Endothelial cell of umbilical vein (primary cell): ENCODE data around the gene NDUFA8. TPM values are rescaled to one million over a fixed set of nuclear protein-coding genes. Genes with fewer than 3 reads are reported as not detected.

Experiments used
- BruUV-seq: library from RNA; stranded (reverse); fragments of 400-500 nt; replicated peaks from 2 replicates; lab custom pipeline; 2021; lab: Mats Ljungman, UMichigan
- CTCF ChIA-PET: fragments of 300-600, 350-600 bp; sonication (Branson Sonifier 250); formaldehyde crosslinking; loops from one replicate; lab custom pipeline; 2021; ENCODE audit warnings: antibody characterized with exemption, inconsistent platforms; lab: Charles Lee
- POLR2A ChIA-PET: fragments of 300-600, 350-600 bp; sonication (Branson Sonifier 250); formaldehyde crosslinking; loops from one replicate; lab custom pipeline; 2021; ENCODE audit warnings: antibody characterized with exemption, inconsistent platforms; lab: Charles Lee
- DNase-seq: peaks from one replicate; pipeline ENCODE4 v3.0.0-alpha.2; 2011; ENCODE audit warnings: low read depth, low spot score
- FAIRE-seq: peaks from 2 replicates; lab custom pipeline; 2011; peaks lifted over from hg19 to GRCh38; lab: Jason Lieb, UNC
- H2AFZ ChIP-seq: 2 replicates; pipeline ENCODE4 v1.6.0; 2012; ENCODE audit warnings: low read depth, low read length, control low read depth, inconsistent platforms
- H3K27ac ChIP-seq: 2 replicates; pipeline ENCODE4 v1.5.1; 2011; ENCODE audit warnings: low read depth, mild to moderate bottlenecking, control low read depth, low read length, moderate library complexity; ENCODE audit not compliant: insufficient read depth
- H3K27me3 ChIP-seq, 2 experiments: 2 replicates each; pipeline versions ENCODE4 v1.6.0 to v1.6.1; 2011; ENCODE audit warnings: low read length in 2 of 2, mixed read lengths in 1 of 2; ENCODE audit not compliant: control insufficient read depth in 2 of 2, insufficient read depth in 2 of 2
- H3K36me3 ChIP-seq, 2 experiments: 2 replicates in 1 of 2; 3 replicates in 1 of 2; pipeline ENCODE4 v1.5.1; 2011; ENCODE audit warnings: low read length in 2 of 2, mild to moderate bottlenecking in 1 of 2, moderate library complexity in 1 of 2; ENCODE audit not compliant: control insufficient read depth in 2 of 2, insufficient read depth in 2 of 2; ENCODE audit errors: extremely low read depth in 1 of 2
- H3K4me1 ChIP-seq: 3 replicates; pipeline ENCODE4 v1.5.1; 2011; ENCODE audit warnings: mild to moderate bottlenecking, low read length; ENCODE audit not compliant: control insufficient read depth, insufficient read depth; ENCODE audit errors: extremely low read depth
- H3K4me2 ChIP-seq: 2 replicates; pipeline ENCODE4 v1.6.1; 2011; ENCODE audit warnings: low read length, control low read depth, mixed read lengths; ENCODE audit not compliant: insufficient read depth
- H3K4me3 ChIP-seq, 3 experiments: fragments of 200-600 bp in 1 of 3; sonication (generic), shearing (Covaris generic) in 1 of 3; replicated peaks in 1 of 3; 2 replicates each; pipeline ENCODE4 v1.5.1; 2011 to 2016; ENCODE audit warnings: control low read depth in 3 of 3, low read length in 3 of 3, mild to moderate bottlenecking in 2 of 3, inconsistent platforms in 1 of 3, low read depth in 1 of 3, moderate library complexity in 1 of 3; ENCODE audit not compliant: insufficient read depth in 1 of 3
- H3K79me2 ChIP-seq: 2 replicates; pipeline ENCODE4 v1.6.0; 2012; ENCODE audit warnings: low read length, inconsistent platforms; ENCODE audit not compliant: control insufficient read depth, insufficient read depth
- H3K9ac ChIP-seq: replicated peaks from 2 replicates; pipeline ENCODE3; 2011; ENCODE audit warnings: low read length, control low read depth; ENCODE audit not compliant: insufficient read depth; ENCODE audit errors: extremely low read depth
- H3K9me1 ChIP-seq: replicated peaks from 3 replicates; pipeline ENCODE4 v1.6.0; 2011; ENCODE audit warnings: mild to moderate bottlenecking, low read length; ENCODE audit not compliant: control insufficient read depth, insufficient read depth; ENCODE audit errors: extremely low read depth
- H3K9me3 ChIP-seq: replicated peaks from 2 replicates; pipeline ENCODE4 v1.5.1; 2012; ENCODE audit warnings: low read length, inconsistent platforms; ENCODE audit not compliant: control insufficient read depth, insufficient read depth
- H4K20me1 ChIP-seq: replicated peaks from 2 replicates; pipeline ENCODE3; 2011; ENCODE audit warnings: mild to moderate bottlenecking, low read length; ENCODE audit not compliant: control insufficient read depth, insufficient read depth; ENCODE audit errors: extremely low read depth
- CTCF ChIP-seq, 2 donors: IDR thresholded peaks; 1 replicate in 1 of 2; 2 replicates in 1 of 2; pipeline ENCODE4 v1.5.1; 2011; ENCODE audit warnings: low read length in 2 of 2, mild to moderate bottlenecking in 2 of 2, moderate library complexity in 2 of 2, control low read depth in 1 of 2, inconsistent platforms in 1 of 2, low read depth in 1 of 2; ENCODE audit not compliant: insufficient read depth in 1 of 2; ENCODE audit errors: extremely low read depth in 1 of 2
- EZH2 ChIP-seq: IDR thresholded peaks from 2 replicates; pipeline ENCODE4 v1.6.1; 2012; ENCODE audit warnings: borderline replicate concordance, low read depth, mild to moderate bottlenecking, moderate library complexity, low read length, inconsistent platforms; ENCODE audit not compliant: severe bottlenecking
- FOS ChIP-seq: IDR thresholded peaks from 2 replicates; pipeline ENCODE4 v1.6.1; 2011; ENCODE audit warnings: mild to moderate bottlenecking, low read length, moderate library complexity, borderline replicate concordance; ENCODE audit not compliant: insufficient read depth
- GATA2 ChIP-seq: IDR thresholded peaks from 2 replicates; pipeline ENCODE4 v1.7.0; 2011; ENCODE audit warnings: low read depth, mild to moderate bottlenecking, moderate library complexity, mixed read lengths, low read length; ENCODE audit not compliant: insufficient read length, insufficient read depth
- JUN ChIP-seq: IDR thresholded peaks from 2 replicates; pipeline ENCODE4 v1.6.1; 2011; ENCODE audit warnings: borderline replicate concordance, low read depth; ENCODE audit not compliant: insufficient read length, insufficient read depth
- MYC ChIP-seq: IDR thresholded peaks from one replicate; pipeline ENCODE4 v1.6.1; 2011; ENCODE audit warnings: mild to moderate bottlenecking, low read depth, low read length
- POLR2A ChIP-seq: IDR thresholded peaks from 2 replicates; pipeline ENCODE4 v1.6.1; 2012; ENCODE audit warnings: low read depth, mild to moderate bottlenecking, control low read depth, low read length
- POLR2AphosphoS5 ChIP-seq: IDR thresholded peaks from 2 replicates; pipeline ENCODE4 v1.6.1; 2012; ENCODE audit warnings: low read depth, mild to moderate bottlenecking, control low read depth, low read length, moderate library complexity; ENCODE audit not compliant: insufficient read depth
- dilution Hi-C: fragments of 300-500 bp; cut with MboI; formaldehyde crosslinking; loops from one replicate; pipeline ENCODE4 v1.15.0; 2019; ENCODE audit warnings: low sequenced_read_pairs; ENCODE audit not compliant: extremely low pct_ligation_motif_present
- intact Hi-C: fragments of 100-400 bp; cut with micrococcal nuclease; formaldehyde crosslinking; loops from one replicate; pipeline ENCODE4 v1.10.0; 2022
- polyA plus RNA-seq, 4 experiments: library from polyadenylated mRNA; depleted of rRNA in 3 of 4; stranded (reverse) in 3 of 4; unstranded in 1 of 4; fragments of >200 nt; gene quantifications; 2 replicates each; pipeline versions ENCODE4 v1.2.1 to v1.2.3, GENCODE V29; 2011 to 2012; ENCODE audit warnings: missing spikeins in 1 of 4
- total RNA-seq: library from RNA; stranded (reverse); gene quantifications from 2 replicates; pipeline ENCODE4 v1.2.3, GENCODE V29; 2021
- TF ChIP-seq, protein P1 (sequence below): IDR thresholded peaks from 2 replicates; pipeline ENCODE4 v1.6.1; 2011; ENCODE audit not compliant: insufficient read depth, insufficient read length

The NDUFA8 gene
- total and polyA plus RNA-seq, 2 donors (not counting 3 experiments of a cell fraction or from before 2014, with no cell fraction given): 68.2 to 100 TPM

DNA sequence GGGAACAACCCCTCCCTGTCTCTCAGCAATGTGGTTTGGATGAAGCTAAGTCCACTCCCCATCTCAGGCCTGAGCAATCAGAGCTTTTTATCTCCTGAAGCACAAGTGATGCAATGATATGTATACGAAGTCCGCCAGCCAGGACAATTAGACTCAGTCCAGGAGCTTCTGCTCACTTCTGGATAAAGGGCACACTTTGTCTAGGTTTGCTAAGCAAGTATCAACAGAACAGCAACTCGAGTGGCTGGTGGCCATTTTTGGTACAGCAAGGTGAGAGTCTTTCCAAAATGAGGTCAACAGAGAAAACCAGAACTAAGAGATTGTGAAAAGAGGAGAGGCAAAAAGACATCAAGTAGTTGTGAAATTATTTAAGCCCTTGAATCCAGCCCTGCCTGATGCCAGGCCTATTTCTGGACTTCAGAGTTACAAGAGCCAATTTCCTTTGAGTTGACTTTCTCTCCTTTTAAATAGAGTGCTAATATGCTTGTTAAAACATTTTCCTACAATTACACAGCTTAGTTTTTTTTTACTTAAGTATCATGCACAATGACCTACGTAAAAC lies 8.2 kb downstream of the NDUFA8 start:
- no peaks in the 10 kb centered on the region for H3K27me3 ChIP-seq
- no peak overlapping the region for H2AFZ ChIP-seq
- no peaks in the 10 kb centered on the region for H3K9me1 ChIP-seq
- H3K4me1 ChIP-seq: peaks cover 3% of the 10 kb centered on the region
- H3K79me2 ChIP-seq: peaks cover 8% of the 10 kb centered on the region
- H3K9ac ChIP-seq: no peak overlapping the region
- H3K9me3 ChIP-seq: no peaks in the 10 kb centered on the region
- H3K27ac ChIP-seq: no peak overlapping the region
- no TSS peak for BruUV-seq
- no peak for DNase-seq
- no peak overlapping the region for H3K4me2 ChIP-seq
- FAIRE-seq: no peak
- intact Hi-C loops (no loop called here), dilution Hi-C loops (no loop called here)
- H4K20me1 ChIP-seq: no peaks in the 10 kb centered on the region
- no peak for TF ChIP-seq POLR2AphosphoS5
- no peak for TF ChIP-seq MYC
- TF ChIP-seq CTCF (IDR thresholded peaks at IDR 0.05; ENCODE audit: extremely low read depth in 1 of 2, insufficient read depth in 1 of 2, low read depth in 1 of 2, low read length in 2 of 2): no peak
- TF ChIP-seq, protein P1, sequence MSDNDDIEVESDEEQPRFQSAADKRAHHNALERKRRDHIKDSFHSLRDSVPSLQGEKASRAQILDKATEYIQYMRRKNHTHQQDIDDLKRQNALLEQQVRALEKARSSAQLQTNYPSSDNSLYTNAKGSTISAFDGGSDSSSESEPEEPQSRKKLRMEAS: no peak
- no peak for TF ChIP-seq FOS
- TF ChIP-seq EZH2: no peak
- no peak for TF ChIP-seq GATA2
- no peak for TF ChIP-seq POLR2A
- no peak for TF ChIP-seq JUN
- CTCF ChIA-PET: interaction anchor here (1.0 to 4.0 kb wide), 4 partner anchors 36 to 290 kb away, joined by 3 to 18 read pairs (median 4); no protein-coding TSS in a partner anchor
- peaks cover 4% of the 10 kb centered on the region in 2 experiments for H3K36me3 ChIP-seq
- POLR2A ChIA-PET: no interaction called here
- H3K4me3 ChIP-seq: no peak overlapping the region
